GM12891 (cell line): ENCODE results near the gene NEDD8.
A peak's percentile ranks its signal among the peaks of the same experiment; 100 is the strongest.
"Not testable (repeated sequence)": the region's sequence is repeated elsewhere in the genome, so short reads cannot be mapped to it uniquely, and the experiment has no call there.

ENCODE experiments used
- DNase-seq: peaks from one replicate; pipeline ENCODE4 v3.0.0; 2011; ENCODE audit warnings: low spot score; ENCODE audit not compliant: insufficient read length
- FAIRE-seq: peaks from 2 replicates; lab custom pipeline; 2011; peaks lifted over from hg19 to GRCh38; lab: Jason Lieb, UNC
- PAX5 ChIP-seq: IDR thresholded peaks from 2 replicates; pipeline ENCODE4 v1.6.1; 2011; ENCODE audit warnings: low read length, moderate library complexity, mild to moderate bottlenecking; ENCODE audit not compliant: insufficient read depth, severe bottlenecking
- POLR2A ChIP-seq: IDR thresholded peaks from 2 replicates; pipeline ENCODE4 v1.6.1; 2011; ENCODE audit warnings: low read depth, low read length, control low read depth
- POLR2AphosphoS5 ChIP-seq: IDR thresholded peaks from 2 replicates; pipeline ENCODE4 v1.6.1; 2011; ENCODE audit warnings: low read depth, low read length, control low read depth
- POU2F2 ChIP-seq: IDR thresholded peaks from 2 replicates; pipeline ENCODE4 v1.6.1; 2011; ENCODE audit warnings: low read depth, mild to moderate bottlenecking, control low read depth, low read length, moderate library complexity
- SPI1 ChIP-seq: IDR thresholded peaks from 2 replicates; pipeline ENCODE4 v1.6.1; 2011; ENCODE audit warnings: low read depth, low read length, control low read depth
- TAF1 ChIP-seq: IDR thresholded peaks from 2 replicates; pipeline ENCODE4 v1.6.1; 2011; ENCODE audit warnings: low read depth, low read length, control low read depth

The NEDD8 gene

DNA sequence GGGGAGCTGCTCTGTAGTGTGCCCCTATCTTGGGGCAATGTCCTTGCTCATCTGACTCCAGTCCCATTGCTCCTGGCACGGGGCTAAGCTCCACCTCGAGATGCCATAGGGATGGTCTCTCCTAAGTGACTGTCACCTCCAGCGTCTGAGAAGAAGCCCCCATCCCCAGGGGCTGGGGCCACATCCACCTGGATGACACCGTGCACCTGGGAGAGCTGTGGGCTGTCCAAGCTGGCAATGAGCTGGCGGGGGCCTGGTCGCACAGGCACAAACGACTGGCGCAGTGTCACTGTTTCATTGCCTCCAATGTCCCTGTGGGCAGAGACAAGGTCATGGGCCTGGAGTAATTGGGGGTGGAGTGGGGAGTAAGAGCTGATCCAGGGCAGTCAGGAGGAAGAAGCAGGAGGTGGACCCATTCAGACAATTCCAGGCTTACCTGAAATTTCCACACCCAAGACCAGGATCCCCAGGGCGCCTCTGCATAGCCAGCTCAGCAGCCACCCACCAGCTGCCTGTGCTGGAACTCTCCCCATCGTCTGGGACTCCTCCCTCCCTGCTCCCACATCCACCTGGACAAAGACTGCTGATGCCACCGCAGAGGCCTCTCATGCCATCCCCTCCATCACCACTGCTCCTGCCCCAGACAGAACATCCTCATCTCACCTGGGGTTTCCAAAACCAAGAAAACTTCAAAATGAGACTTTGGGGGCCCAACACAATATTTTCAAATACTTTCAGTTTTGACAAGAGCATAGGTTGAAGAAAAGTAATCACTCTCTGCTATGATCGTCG, 17.3 kb upstream of the NEDD8 start:
- TF ChIP-seq POLR2AphosphoS5 (no peak), TAF1 (no peak), PAX5 (no peak), SPI1 (no peak), POU2F2 (no peak), POLR2A (no peak)
- no peak for FAIRE-seq
- DNase-seq, result no peak

- TF ChIP-seq PAX5, result no peak
- TF ChIP-seq SPI1, result no peak
- TF ChIP-seq POU2F2, result no peak
- no peak for TF ChIP-seq TAF1
- TF ChIP-seq POLR2AphosphoS5, result no peak
- no peak for TF ChIP-seq POLR2A
- FAIRE-seq, result no peak
Measured at GRCh38 chr14:24247422-24247821, 15.3 kb upstream of the NEDD8 start.

DNA sequence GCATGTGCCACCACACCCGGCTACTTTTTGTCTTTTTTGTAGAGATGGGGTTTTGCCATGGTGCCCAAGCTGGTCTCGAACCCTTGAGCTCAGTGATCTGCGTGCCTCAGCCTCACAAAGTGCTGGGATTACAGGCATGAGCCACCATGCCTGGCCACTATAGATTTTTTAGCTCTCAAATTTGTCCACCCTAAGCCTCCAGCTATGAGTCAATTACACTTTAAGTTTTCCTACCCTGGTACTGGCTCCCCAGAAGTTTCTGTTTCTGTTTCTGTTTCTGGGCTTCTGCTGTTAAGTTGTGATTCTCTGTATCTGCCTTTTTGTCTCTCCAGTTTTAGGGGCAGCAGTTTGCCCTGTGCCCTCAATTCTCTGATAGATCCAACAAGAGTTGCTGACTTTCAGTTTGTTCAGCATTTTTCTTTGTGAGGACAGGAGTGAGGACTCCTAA, 14.6 kb upstream of the NEDD8 start:
- peak; percentile 38 for FAIRE-seq
- TF ChIP-seq POLR2A (no peak), TAF1 (no peak), PAX5 (no peak), POU2F2 (no peak), SPI1 (no peak), POLR2AphosphoS5 (no peak)
- DNase-seq, result peak; percentile 52

More at GRCh38 chr14:24247422-24247821, 15.3 kb upstream of the NEDD8 start:
- DNase-seq, result no peak

DNA sequence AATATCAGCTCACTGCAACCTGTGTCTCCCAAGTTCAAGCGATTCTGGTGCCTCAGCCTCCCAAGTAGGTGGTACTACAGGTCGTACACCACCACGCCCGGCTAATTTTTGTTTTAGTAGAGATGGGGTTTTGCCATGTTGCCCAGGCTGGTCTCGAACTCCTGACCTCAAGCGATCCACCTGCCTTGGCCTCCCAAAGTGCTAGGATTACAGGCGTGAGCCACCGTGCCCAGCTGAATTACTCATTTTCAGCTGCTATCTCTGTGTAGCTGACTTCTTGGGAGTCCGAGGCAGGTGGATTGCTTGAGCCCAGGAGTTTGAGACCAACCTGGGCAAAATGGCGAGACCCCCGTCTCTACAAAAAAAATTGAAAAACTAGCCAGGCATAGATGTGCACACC, 13.2 kb upstream of the NEDD8 start:
- not testable (repeated sequence) for DNase-seq, FAIRE-seq

DNA sequence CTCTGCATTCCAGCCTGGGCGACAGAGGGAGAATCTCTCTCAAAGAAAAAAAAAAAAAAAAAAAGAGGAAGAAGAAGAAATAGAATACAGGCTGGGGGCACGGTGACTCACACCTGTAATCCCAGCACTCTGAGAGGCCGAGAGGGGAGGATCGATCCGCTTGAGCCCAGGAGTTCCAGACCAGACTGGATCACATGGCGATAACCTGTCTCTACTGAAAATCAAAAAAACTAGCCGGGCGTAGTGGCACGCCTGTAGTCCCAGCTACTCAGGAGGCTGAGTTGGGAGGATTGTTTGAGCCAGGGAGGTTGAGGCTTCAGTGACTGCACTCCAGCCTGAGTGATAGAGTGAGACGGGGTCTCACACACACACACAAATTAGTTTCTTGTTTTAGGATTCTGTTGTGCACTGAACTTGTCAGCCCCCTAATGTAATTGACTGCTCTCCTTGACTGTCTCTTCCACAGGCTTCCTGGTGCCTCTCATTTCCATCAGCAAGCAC, 11.2 kb upstream of the NEDD8 start:
- TF ChIP-seq POLR2A, result no peak
- TF ChIP-seq POU2F2, result no peak
- TF ChIP-seq TAF1, result no peak
- TF ChIP-seq POLR2AphosphoS5, result no peak
- no peak for TF ChIP-seq PAX5
- no peak for TF ChIP-seq SPI1
- FAIRE-seq, result no peak
- no peak for DNase-seq

DNA sequence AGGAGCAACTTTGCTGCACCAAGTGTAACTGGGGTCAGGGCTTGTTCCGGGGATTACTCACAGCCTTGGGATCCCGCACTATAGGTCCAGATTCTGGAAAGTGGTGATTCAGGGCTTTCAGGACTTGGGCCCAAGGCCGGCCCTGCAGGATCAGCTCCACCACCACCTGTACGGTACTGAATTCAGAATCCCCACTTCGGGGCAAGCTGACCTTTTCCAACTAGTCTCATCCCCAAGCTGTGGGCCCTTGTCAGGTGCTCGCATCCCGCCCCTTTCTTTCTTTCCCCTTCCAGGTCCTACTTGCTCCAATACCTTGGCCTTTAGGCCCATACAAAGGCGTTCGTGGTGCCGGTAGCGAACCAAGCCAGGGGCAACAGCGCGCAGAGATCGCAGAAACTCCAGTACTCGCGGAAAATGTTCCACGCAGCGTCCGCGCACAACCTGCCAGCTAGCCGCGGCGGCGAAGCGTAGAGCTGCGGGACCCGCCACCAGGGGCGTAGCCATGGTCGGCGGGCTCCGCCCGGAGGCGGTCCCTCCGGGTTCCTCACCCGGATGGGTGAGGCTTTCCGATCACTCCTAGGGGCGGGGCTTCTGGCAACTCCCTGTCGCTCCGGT, 9.8 kb upstream of the NEDD8 start:
- DNase-seq (peak; percentile 95), FAIRE-seq (no peak)
- no peak for TF ChIP-seq POLR2AphosphoS5
- peak; percentile 45 for TF ChIP-seq PAX5
- no peak for TF ChIP-seq POU2F2

DNA sequence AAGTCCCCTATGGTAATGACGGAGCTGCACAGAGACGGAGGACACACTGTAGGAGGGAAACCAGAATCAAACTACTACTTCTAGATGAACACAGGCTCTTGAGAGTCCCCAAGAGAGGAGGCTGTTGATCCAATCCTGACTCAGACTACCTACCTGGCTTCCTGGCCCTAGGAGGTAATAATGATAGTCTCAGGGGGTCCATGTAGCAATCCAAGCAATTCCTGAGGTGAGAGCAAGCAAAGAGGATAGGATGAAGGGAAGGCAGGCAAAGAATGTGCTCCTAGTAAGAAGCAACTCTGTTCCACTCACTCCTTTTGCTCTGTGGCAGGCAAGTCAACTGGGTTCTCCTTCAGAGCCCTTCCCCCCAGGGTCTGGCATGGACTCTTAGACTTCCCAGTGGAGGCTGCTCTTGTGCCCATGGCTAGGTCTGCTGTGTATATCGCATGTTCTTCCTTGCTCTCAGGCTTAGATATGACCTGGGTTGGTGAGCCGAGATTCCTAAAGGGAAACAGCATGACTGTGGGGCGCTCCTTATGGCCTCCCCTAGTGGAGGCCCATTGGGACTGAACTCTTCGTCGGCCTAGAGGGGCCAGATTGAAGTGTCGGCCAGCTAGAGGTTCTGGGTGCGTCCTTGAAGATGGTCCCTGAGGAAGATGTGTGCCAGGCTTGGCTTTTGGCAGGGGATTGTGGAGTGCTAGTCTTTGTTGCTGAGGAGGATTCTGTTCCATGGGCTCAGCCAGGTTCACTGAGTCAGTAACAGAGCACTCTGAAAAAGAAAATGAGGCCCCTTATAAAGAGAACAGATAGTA, 8.1 kb upstream of the NEDD8 start:
- TF ChIP-seq SPI1 (no peak), POU2F2 (no peak), POLR2A (no peak), TAF1 (no peak), PAX5 (no peak), POLR2AphosphoS5 (no peak)
- DNase-seq (no peak), FAIRE-seq (no peak)

- DNase-seq (no peak), FAIRE-seq (no peak)
- TF ChIP-seq SPI1 (no peak), TAF1 (no peak), POLR2A (peak; percentile 39; the same call in 1 of the 2 replicates), POLR2AphosphoS5 (peak; percentile 41; the same call in 1 of the 2 replicates)
Measured at GRCh38 chr14:24238527-24239037, 6.4 kb upstream of the NEDD8 start.

DNA sequence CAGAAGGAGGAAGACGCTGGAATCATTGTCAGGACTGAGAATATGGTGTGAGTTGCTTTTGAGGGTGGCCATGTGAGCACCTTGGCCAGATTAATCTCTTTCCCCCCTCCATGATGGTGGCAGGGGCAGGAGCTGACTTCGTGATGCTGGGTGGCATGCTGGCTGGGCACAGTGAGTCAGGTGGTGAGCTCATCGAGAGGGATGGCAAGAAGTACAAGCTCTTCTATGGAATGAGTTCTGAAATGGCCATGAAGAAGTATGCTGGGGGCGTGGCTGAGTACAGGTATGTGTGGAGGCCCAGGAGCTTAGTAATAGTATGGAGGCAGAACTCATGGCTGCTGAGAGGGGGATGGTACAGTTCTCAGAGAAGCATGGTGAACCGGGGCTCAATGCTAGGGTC, 6.0 kb upstream of the NEDD8 start:
- DNase-seq (no peak), FAIRE-seq (no peak)
- no peak for TF ChIP-seq PAX5
- no peak for TF ChIP-seq POLR2A
- TF ChIP-seq POU2F2, result no peak
- TF ChIP-seq POLR2AphosphoS5, result no peak
- no peak for TF ChIP-seq TAF1
- TF ChIP-seq SPI1, result no peak
